NB4 (cell line): ENCODE results near the gene AOAH.
A peak's percentile ranks its signal among the peaks of the same experiment; 100 is the strongest.

Experiments used
- DNase-seq: peaks from one replicate; pipeline ENCODE4 v3.0.0; 2010; ENCODE audit warnings: low read depth
- H3K4me3 ChIP-seq: one replicate; pipeline ENCODE4 v1.5.1; 2011; ENCODE audit warnings: mild to moderate bottlenecking, low read depth, low read length, moderate library complexity
- CTCF ChIP-seq: IDR thresholded peaks from one replicate; pipeline ENCODE4 v1.5.1; 2012; ENCODE audit warnings: low read depth, low read length
- MAX ChIP-seq: IDR thresholded peaks from 2 replicates; pipeline ENCODE4 v1.6.1; 2011; ENCODE audit warnings: low read depth, low read length
- MYC ChIP-seq: IDR thresholded peaks from 2 replicates; pipeline ENCODE4 v1.6.1; 2011; ENCODE audit warnings: low read depth, low read length
- POLR2A ChIP-seq: IDR thresholded peaks from 2 replicates; pipeline ENCODE4 v1.6.1; 2011; ENCODE audit warnings: mild to moderate bottlenecking; ENCODE audit not compliant: insufficient read length; ENCODE audit errors: extremely low read depth

AOAH gene

GRCh38 chr7:36673703-36674102 lies 50.6 kb downstream of the AOAH start:
- no peak for DNase-seq
- no peak overlapping the region for H3K4me3 ChIP-seq
- TF ChIP-seq CTCF, result no peak
- no peak for TF ChIP-seq MAX
- TF ChIP-seq MYC, result no peak
- TF ChIP-seq POLR2A, result no peak

DNA sequence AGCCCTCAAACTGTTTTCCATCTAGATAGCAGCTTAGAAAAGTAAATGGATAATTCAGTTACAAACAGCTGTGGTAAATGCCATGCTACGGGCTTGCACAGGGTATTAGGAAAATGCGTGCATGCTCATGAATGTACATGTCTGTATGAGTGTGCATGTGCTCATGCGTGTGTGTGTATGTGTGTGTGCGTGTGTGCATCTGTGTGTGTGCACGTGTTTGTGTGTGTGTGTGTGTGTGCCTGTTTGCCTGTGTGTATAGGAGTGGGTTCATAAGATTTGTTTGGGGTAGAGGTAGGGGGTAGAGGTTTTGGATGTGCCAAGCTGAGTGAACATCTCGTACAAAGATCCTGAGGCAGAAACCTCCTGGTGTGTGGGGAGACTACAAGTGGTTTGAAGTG lies 52.9 kb downstream of the AOAH start:
- no peak overlapping the region for H3K4me3 ChIP-seq
- TF ChIP-seq MAX (no peak), CTCF (no peak), MYC (no peak), POLR2A (no peak)

DNA sequence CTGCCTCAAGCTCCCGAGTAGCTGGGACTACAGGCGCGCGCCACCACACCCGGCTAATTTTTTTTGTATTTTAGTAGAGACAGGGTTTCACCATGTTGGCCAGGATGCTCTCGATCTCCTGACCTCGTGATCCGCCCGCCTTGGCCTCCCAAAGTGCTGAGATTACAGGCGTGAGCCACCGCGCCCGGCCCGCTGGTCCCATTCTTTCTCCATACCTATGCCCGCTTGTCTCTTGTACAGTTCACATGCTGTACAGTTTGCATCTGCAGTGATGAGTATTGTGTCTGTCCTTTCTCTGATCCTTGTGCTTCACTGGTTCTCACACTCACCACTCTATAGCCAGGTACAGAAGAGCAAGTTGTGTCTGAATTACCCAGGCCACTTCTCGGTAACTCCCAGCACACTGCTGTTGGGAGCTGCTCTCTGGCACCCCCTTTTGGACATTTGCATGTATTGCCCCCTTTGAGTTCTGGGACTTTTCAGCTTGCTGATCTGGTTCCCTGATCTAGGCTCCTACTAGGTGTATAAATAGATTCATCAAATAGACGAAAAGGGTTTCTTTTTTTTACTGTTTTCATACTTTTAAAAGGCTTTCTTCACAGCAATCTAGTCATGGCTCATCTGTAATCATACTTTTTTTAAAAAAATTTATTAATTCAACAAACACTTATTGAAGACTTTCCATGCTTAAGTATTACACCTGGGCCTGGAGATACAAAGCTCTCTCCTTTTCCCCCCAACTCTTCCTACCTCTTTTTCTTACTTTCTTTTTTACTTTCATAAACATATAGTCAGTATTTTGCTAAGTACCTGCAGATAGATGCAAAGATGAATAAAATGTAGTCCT lies 53.5 kb downstream of the AOAH start:
- TF ChIP-seq MAX, result 0 out of 2 replicates have a peak, but pooled peaks have one; percentile 20
- peak; percentile 97 for TF ChIP-seq CTCF
- TF ChIP-seq POLR2A, result no peak
- no peak for TF ChIP-seq MYC
- H3K4me3 ChIP-seq, result no peak overlapping the region
- DNase-seq, result peak; percentile 84

More for the DNA sequence above, 52.9 kb downstream of the AOAH start:
- no peak for DNase-seq

GRCh38 chr7:36668750-36669149 lies 55.5 kb downstream of the AOAH start:
- TF ChIP-seq POLR2A, result no peak
- no peak for TF ChIP-seq MYC
- TF ChIP-seq CTCF, result no peak
- no peak for TF ChIP-seq MAX
- DNase-seq, result no peak
- no peak overlapping the region for H3K4me3 ChIP-seq

- no peak overlapping the region for H3K4me3 ChIP-seq
- no peak for DNase-seq
- TF ChIP-seq MAX (no peak), MYC (no peak), POLR2A (no peak), CTCF (no peak)
Measured at GRCh38 chr7:36668080-36668479, 56.2 kb downstream of the AOAH start.
